Measurements from ENCODE around the gene AMZ1. TPM values are rescaled to one million over a fixed set of nuclear protein-coding genes. Genes with fewer than 3 reads are reported as not detected.
"Not testable (repeated sequence)": the region's sequence is repeated elsewhere in the genome, so short reads cannot be mapped to it uniquely, and the experiment has no call there.

AMZ1 gene
- total RNA-seq, 1 donor, result 0.36 TPM

- peak; percentile 64 for DNase-seq (ENCODE audit: low read depth)
- H3K4me3 ChIP-seq (ENCODE audit: low read depth, low read length), result no peak overlapping the region
- no peak for TF ChIP-seq CTCF (IDR thresholded peaks at IDR 0.05; ENCODE audit: insufficient read depth, low read length)
Measured at GRCh38 chr7:2668401-2668800, 19.6 kb upstream of the AMZ1 start.

GRCh38 chr7:2670171-2670570 is 17.8 kb upstream of the AMZ1 start:
- H3K4me3 ChIP-seq (ENCODE audit: low read depth, low read length), result no peak overlapping the region
- TF ChIP-seq CTCF (IDR thresholded peaks at IDR 0.05; ENCODE audit: insufficient read depth, low read length), result no peak
- DNase-seq (ENCODE audit: low read depth), result no peak

- no peak overlapping the region for H3K4me3 ChIP-seq (ENCODE audit: low read depth, low read length)
- peak; percentile 56 for DNase-seq (ENCODE audit: low read depth)
- TF ChIP-seq CTCF (IDR thresholded peaks at IDR 0.05; ENCODE audit: insufficient read depth, low read length), result peak; percentile 89
Measured at GRCh38 chr7:2670720-2671391, 17.1 kb upstream of the AMZ1 start.

- not testable (repeated sequence) for DNase-seq (ENCODE audit: low read depth); H3K4me3 ChIP-seq (ENCODE audit: low read depth, low read length)
Measured at GRCh38 chr7:2673214-2673613, 14.8 kb upstream of the AMZ1 start.

GRCh38 chr7:2673934-2674333 is 14.1 kb upstream of the AMZ1 start:
- TF ChIP-seq CTCF (IDR thresholded peaks at IDR 0.05; ENCODE audit: insufficient read depth, low read length), result no peak
- no peak overlapping the region for H3K4me3 ChIP-seq (ENCODE audit: low read depth, low read length)
- DNase-seq (ENCODE audit: low read depth), result no peak

GRCh38 chr7:2675256-2675764 is 12.7 kb upstream of the AMZ1 start:
- no peak overlapping the region for H3K4me3 ChIP-seq (ENCODE audit: low read depth, low read length)
- no peak for DNase-seq (ENCODE audit: low read depth)
- no peak for TF ChIP-seq CTCF (IDR thresholded peaks at IDR 0.05; ENCODE audit: insufficient read depth, low read length)

GRCh38 chr7:2676576-2676975 is 11.4 kb upstream of the AMZ1 start:
- H3K4me3 ChIP-seq (ENCODE audit: low read depth, low read length), result not testable (repeated sequence)

GRCh38 chr7:2678454-2678853 is 9.5 kb upstream of the AMZ1 start:
- not testable (repeated sequence) for H3K4me3 ChIP-seq (ENCODE audit: low read depth, low read length); DNase-seq (ENCODE audit: low read depth)

More at GRCh38 chr7:2676576-2676975, 11.4 kb upstream of the AMZ1 start:
- not testable (repeated sequence) for DNase-seq (ENCODE audit: low read depth)

GRCh38 chr7:2679135-2680127 is 8.6 kb upstream of the AMZ1 start:
- not testable (repeated sequence) for H3K4me3 ChIP-seq (ENCODE audit: low read depth, low read length); DNase-seq (ENCODE audit: low read depth)

All from fibroblast of the aortic adventitia (primary cell).